Adipocyte (in vitro differentiated cells): ENCODE measurements around the gene EPS8.
"Not testable (repeated sequence)": the region's sequence is repeated elsewhere in the genome, so short reads cannot be mapped to it uniquely, and the experiment has no call there.

Experiments used
- DNase-seq: peaks from one replicate; pipeline ENCODE4 v3.0.0-alpha.2; 2015; ENCODE audit warnings: low read depth
- H3K27me3 ChIP-seq: replicated peaks from 2 replicates; pipeline ENCODE4 v1.7.0; 2013; ENCODE audit warnings: mild to moderate bottlenecking, low read length, moderate library complexity; ENCODE audit not compliant: control insufficient read depth, insufficient read depth
- H3K36me3 ChIP-seq: 2 replicates; pipeline ENCODE4 v1.7.0; 2013; ENCODE audit warnings: low read length, mild to moderate bottlenecking, moderate library complexity; ENCODE audit not compliant: control insufficient read depth, insufficient read depth, severe bottlenecking
- H3K4me1 ChIP-seq: 2 replicates; pipeline ENCODE4 v1.7.0; 2013; ENCODE audit warnings: mild to moderate bottlenecking, low read length, moderate library complexity; ENCODE audit not compliant: control insufficient read depth, insufficient read depth
- H3K4me3 ChIP-seq: 2 replicates; pipeline ENCODE4 v1.7.0; 2013; ENCODE audit warnings: mild to moderate bottlenecking, low read length, moderate library complexity
- H3K9ac ChIP-seq: 2 replicates; pipeline ENCODE4 v1.7.0; 2013; ENCODE audit warnings: mild to moderate bottlenecking, low read length, moderate library complexity
- H3K9me3 ChIP-seq: 2 replicates; pipeline ENCODE4 v1.7.0; 2013; ENCODE audit warnings: mild to moderate bottlenecking, low read length, moderate library complexity; ENCODE audit not compliant: control insufficient read depth

The EPS8 gene

GRCh38 chr12:15634010-15634683 lies 155.0 kb downstream of the EPS8 start:
- H3K9me3 ChIP-seq: no peaks in the 10 kb centered on the region
- H3K4me1 ChIP-seq: peaks cover 89% of the 10 kb centered on the region
- H3K9ac ChIP-seq: peak overlapping the region; percentile 77
- H3K36me3 ChIP-seq: peaks cover 42% of the 10 kb centered on the region
- peak overlapping the region; percentile 20 for H3K4me3 ChIP-seq
- DNase-seq: peak; percentile 69
- H3K27me3 ChIP-seq: no peaks in the 10 kb centered on the region

- no peak overlapping the region for H3K4me3 ChIP-seq
- H3K36me3 ChIP-seq: peaks cover 33% of the 10 kb centered on the region
- DNase-seq: peak; percentile 64
- no peaks in the 10 kb centered on the region for H3K9me3 ChIP-seq
- H3K4me1 ChIP-seq: peaks cover 85% of the 10 kb centered on the region
- H3K9ac ChIP-seq: peak overlapping the region; percentile 77
- H3K27me3 ChIP-seq: no peaks in the 10 kb centered on the region
Observed at GRCh38 chr12:15633201-15633600, 156.0 kb downstream of the EPS8 start.

- Histone ChIP-seq H3K4me1 (peaks cover 85% of the 10 kb centered on the region), H3K9ac (peak overlapping the region; percentile 77), H3K9me3 (no peaks in the 10 kb centered on the region), H3K4me3 (no peak overlapping the region), H3K36me3 (peaks cover 33% of the 10 kb centered on the region), H3K27me3 (no peaks in the 10 kb centered on the region)
- no peak for DNase-seq
Observed at GRCh38 chr12:15632708-15633107, 156.5 kb downstream of the EPS8 start.

GRCh38 chr12:15631007-15631715 lies 158.0 kb downstream of the EPS8 start:
- Histone ChIP-seq H3K9me3 (no peaks in the 10 kb centered on the region), H3K9ac (peak overlapping the region; percentile 95), H3K36me3 (peaks cover 40% of the 10 kb centered on the region), H3K27me3 (no peaks in the 10 kb centered on the region), H3K4me1 (peaks cover 82% of the 10 kb centered on the region), H3K4me3 (no peak overlapping the region)
- DNase-seq: no peak

GRCh38 chr12:15629761-15630160 lies 159.4 kb downstream of the EPS8 start:
- Histone ChIP-seq H3K27me3 (no peaks in the 10 kb centered on the region), H3K9me3 (no peaks in the 10 kb centered on the region), H3K4me3 (peak overlapping the region; percentile 47), H3K9ac (peak overlapping the region; percentile 95), H3K4me1 (peaks cover 81% of the 10 kb centered on the region), H3K36me3 (peaks cover 39% of the 10 kb centered on the region)
- DNase-seq: peak; percentile 61

- DNase-seq: peak; percentile 88
- no peaks in the 10 kb centered on the region for H3K27me3 ChIP-seq
- peaks cover 75% of the 10 kb centered on the region for H3K4me1 ChIP-seq
- no peaks in the 10 kb centered on the region for H3K9me3 ChIP-seq
- peak overlapping the region; percentile 95 for H3K9ac ChIP-seq
- H3K36me3 ChIP-seq: peaks cover 42% of the 10 kb centered on the region
- peak overlapping the region; percentile 47 for H3K4me3 ChIP-seq
Observed at GRCh38 chr12:15629108-15629507, 160.1 kb downstream of the EPS8 start.

- Histone ChIP-seq H3K27me3 (no peaks in the 10 kb centered on the region), H3K4me3 (peak overlapping the region; percentile 46), H3K4me1 (peaks cover 66% of the 10 kb centered on the region), H3K9me3 (no peaks in the 10 kb centered on the region), H3K9ac (peak overlapping the region; percentile 95), H3K36me3 (peaks cover 49% of the 10 kb centered on the region)
- peak; percentile 53 for DNase-seq
Observed at GRCh38 chr12:15627995-15628945, 160.9 kb downstream of the EPS8 start.

GRCh38 chr12:15625075-15625474 lies 164.1 kb downstream of the EPS8 start:
- no peaks in the 10 kb centered on the region for H3K9me3 ChIP-seq
- no peak overlapping the region for H3K4me3 ChIP-seq
- H3K4me1 ChIP-seq: peaks cover 39% of the 10 kb centered on the region
- H3K27me3 ChIP-seq: no peaks in the 10 kb centered on the region
- no peak for DNase-seq
- H3K9ac ChIP-seq: no peak overlapping the region
- peaks cover 58% of the 10 kb centered on the region for H3K36me3 ChIP-seq

GRCh38 chr12:15620741-15621539 lies 168.2 kb downstream of the EPS8 start:
- H3K4me1 ChIP-seq: peaks cover 8% of the 10 kb centered on the region
- peaks cover 85% of the 10 kb centered on the region for H3K36me3 ChIP-seq
- H3K27me3 ChIP-seq: no peaks in the 10 kb centered on the region
- no peak overlapping the region for H3K4me3 ChIP-seq
- peak; percentile 54 for DNase-seq
- no peak overlapping the region for H3K9ac ChIP-seq
- no peaks in the 10 kb centered on the region for H3K9me3 ChIP-seq

GRCh38 chr12:15616495-15616894 lies 172.7 kb downstream of the EPS8 start:
- H3K9me3 ChIP-seq, DNase-seq, H3K27me3 ChIP-seq, H3K4me3 ChIP-seq, H3K9ac ChIP-seq: not testable (repeated sequence)
- Histone ChIP-seq H3K4me1 (peaks cover 12% of the 10 kb centered on the region), H3K36me3 (peaks cover 58% of the 10 kb centered on the region)
